HG03139 (cell line): ENCODE data around the gene IFI30.
"Not testable (repeated sequence)": the region's sequence is repeated elsewhere in the genome, so short reads cannot be mapped to it uniquely, and the experiment has no call there.

Source experiments
- ATAC-seq: cut with Tn5 transposase; IDR thresholded peaks from one replicate; pipeline ENCODE4 v1.9.1; 2021; ENCODE audit not compliant: unreplicated experiment

The IFI30 gene

DNA sequence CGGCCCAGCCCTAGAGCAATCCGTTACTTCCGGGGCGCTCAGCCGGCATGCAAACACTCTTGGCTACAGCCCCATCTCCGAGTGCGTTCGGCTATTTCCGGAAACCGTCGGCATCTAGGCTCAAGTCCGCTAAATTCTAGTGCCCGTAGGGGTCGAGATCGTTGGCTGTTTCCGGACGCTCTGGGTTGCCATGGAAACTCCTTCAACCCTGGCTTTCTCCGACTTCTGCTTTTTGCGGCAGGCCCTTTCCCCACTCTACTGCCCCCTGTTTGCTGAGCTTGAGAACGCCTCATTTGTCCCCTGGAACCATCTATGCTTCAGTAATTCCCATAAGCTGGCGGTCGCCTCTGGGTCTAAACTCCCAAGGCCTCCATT is 21.2 kb upstream of the IFI30 start:
- peak; percentile 51 for ATAC-seq

DNA sequence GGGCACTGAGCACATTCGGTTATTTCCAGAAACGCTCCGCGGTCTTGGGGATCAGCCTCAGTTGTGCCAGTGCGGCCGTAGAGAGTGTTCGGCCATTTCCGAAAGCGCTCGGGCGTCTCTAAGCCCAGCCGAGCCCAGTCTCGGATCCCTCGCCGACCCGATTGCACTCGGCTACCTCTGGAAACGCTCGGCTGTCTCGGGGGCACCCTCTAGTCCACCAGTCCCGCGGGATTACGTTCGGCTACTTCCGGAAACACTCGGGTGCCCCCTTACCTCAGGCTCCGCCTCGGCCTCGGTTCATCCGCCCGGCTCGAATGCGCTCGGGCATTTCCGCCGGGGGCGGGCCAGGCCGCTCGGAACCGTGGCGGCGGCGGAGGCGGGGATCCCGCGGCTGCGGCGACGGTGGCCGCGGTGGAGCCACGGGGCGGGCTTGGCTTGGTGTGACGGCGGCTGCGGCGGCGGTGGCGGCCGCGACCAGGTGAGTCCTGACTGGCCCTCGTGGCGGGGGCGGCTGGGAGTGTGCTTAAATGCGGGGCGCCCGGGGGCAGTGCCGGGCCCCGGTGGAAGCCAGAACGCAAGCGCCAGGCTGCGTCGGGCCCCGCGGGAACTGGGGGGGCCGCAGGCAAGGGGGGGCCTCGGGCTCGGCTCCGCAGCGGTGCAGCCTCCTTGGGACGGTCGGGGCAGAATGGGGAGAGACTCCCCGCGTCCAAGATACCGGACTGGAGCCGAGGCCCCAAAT is 20.6 kb upstream of the IFI30 start, which contains the start of gene PIK3R2:
PIK3R2 (plus strand) TSS at position 347 of the 739 bp plus-strand sequence. CDS start 2,717 bp downstream, outside the sequence.
- peak; percentile 58 for ATAC-seq

DNA sequence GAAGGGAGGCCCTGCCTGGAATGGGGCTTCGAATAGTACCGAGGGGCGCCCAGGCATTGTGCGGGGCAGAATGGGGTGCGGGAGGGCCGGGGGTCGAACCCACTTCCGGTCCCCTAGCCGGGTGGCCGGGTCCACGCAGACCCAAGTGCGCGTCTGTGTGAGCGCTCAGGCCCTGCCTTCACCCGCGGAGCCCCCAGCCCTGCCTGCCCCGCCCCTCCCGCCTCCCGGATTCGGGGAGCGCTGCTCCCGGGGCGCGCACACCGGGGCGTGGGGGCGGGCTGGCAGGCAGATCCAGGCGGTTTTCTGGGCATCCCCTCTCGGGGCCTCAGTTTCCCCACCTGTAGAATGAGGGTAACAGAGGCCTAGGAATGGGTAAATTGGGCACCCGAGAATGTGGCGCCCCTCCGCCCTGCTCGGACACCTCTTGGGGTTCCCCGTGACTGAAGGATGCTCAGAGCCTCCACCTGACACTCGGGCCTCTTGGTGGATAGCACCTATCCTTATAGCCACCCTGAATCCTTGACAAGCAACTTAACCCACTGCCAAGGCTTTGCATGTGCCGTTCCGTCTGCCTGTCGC is 20.0 kb upstream of the IFI30 start:
- no peak for ATAC-seq

DNA sequence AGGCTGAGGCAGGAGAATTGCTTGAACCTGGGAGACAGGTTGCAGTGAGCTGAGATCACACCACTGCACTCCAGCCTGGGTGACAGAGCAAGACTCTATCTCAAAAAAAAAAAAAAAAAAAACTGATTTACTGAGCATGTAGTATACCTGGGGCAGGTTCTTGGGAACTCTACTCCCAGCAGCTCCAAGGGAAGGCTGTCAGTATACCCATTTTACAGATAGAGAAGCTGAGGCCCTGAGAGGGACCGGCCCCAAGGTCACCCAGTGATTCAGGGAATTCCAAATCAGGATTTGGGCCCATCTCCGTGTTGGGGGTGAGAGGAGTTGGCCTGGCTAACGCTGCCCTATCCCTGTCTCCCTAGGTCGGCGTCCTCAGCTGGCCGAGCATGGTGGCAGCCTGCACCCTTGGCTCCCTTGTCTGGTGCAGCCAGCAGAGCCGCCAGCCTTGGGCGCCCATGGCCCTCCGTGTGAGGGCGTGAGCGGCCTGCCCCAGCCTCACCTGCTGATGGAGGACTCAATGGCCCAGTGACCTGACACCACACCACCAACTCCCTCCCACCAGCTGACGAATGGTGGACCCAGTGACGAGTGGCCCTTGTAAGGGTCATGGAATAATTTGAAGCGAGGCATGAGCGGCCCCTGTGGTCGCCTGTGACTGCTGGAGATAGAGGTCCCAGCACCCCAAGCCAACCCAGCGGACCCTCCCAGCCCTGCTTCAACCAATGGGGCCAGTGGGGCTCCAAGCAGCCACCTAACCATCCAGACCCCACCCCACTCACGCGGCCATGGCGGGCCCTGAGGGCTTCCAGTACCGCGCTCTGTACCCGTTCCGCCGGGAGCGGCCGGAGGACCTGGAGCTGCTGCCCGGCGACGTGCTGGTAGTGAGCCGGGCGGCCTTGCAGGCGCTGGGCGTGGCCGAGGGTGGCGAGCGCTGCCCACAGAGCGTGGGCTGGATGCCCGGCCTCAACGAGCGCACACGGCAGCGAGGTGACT is 18.2 kb upstream of the IFI30 start:
- ATAC-seq: no peak

DNA sequence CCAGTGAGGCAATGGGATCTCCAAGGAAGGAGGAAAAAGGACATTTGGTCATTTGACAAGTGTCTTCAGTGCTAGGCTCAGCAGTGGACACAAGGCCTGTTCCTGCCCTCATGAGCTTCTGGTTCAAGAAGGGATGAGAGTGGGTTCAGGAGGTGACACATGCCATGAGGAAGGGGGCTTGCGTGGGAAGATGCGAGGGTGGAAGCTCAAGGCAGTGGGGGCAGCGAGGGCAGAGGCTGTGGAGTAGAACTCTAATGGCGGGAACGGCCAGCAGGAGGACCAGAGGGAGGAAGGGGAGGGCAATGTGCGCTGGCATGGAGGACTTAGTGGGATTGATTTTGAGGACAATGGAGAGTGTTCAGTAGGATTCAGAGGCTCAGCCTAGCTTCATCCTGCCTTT is 17.3 kb upstream of the IFI30 start:
- no peak for ATAC-seq

DNA sequence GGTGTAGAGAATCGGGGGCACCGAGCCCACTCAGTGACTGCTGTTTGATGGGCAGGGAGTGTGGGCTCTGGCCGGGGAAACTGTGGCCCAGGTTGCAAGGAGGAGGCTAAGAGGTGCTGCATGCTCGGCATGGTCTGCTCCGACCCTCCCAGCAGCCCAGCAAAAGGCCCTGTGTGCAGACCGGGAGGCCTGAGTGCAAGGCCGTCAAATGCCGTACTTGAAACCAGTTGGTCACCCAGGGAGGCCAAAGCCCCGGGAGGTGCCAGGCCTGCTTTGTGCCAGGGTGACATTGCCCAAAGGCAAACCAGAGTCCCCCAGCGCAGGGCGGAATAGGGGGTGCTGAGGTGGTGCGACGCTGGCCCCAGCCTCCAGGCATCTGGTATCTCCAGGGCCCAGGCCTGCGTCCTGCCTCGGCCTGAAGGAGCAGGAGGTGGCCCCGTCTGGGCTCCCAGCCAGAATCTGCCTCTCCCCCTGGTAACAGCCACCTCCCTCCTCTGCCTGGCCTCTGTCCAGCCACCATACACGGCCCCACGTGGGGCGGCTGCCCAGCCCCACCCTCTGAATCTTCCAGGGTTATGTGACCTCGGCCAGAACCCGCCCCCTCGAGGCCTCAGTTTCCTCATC is 16.7 kb upstream of the IFI30 start:
- ATAC-seq: no peak

DNA sequence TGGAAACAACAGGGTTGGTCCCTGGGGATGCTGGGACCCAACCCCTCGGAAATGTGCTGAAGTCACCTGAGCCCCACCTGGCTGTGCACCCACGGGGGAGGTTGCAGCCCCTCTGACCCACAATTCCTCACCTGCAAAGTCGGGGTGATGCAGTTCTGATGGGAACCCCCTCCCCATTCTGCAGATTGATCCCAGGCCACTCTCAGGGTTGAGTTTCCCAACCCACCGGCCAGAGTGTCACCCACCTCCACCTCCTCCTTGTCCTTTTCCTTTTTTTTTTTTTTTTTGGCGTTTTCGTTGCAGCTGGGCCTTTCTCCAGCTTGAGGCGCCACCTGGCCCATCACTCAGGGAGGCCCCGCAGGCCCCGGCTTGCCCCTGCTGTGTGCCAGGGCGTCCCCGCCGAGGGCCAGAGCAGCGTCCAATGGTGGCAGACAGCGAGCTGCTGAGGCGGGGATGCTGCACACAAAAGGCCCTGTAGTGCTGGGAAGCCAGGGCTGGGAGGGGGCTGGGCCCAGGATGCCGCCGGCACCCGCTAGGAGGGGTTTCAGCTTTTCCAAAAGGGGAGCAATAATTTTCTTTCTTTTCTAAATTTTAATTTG is 16.0 kb upstream of the IFI30 start:
- ATAC-seq: no peak

DNA sequence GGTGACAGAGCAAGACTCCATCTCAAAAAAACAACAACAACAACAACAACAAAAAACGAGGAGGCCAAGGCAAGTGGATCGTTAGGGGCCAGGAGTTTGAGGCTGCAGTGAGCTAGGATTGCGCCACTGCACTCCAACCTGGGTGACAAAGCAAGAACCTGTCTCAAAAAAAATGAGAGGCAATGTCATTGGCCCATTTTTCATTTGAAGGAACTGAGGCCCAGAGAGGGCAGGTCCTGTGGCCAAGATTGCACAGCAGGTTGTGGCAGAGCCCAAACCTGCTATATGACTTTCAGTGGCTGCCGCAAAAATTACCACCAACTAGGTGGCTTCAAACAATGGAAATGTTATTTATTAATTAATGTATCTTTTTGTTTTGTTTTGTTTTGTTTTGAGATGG is 15.1 kb upstream of the IFI30 start:
- ATAC-seq: no peak

DNA sequence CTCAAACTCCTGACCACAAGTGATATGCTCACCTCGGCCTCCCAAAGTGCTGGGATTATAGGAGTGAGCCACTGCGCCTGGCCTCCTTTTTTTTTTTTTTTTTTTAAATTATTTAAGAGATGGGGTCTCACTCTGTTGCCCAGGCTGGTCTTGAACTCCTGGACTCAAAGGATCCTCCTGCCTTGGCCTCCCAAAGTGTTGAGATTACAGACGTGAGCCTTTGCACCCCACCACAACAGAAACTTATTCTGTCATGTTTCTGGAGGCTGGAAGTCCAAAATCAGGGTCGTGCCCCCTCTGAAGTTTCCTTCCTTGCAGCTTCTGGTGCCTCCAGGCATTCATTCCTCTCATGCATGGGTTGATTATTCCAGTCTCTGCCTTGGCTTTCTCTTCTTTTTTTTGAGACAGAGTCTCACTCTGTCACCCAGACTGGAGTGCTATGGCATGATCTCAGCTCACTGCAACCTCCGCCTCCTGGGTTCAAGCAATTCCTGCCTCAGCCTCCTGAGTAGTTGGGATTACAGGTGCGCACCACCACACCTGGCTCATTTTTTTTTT is 14.5 kb upstream of the IFI30 start:
- ATAC-seq: not testable (repeated sequence)

DNA sequence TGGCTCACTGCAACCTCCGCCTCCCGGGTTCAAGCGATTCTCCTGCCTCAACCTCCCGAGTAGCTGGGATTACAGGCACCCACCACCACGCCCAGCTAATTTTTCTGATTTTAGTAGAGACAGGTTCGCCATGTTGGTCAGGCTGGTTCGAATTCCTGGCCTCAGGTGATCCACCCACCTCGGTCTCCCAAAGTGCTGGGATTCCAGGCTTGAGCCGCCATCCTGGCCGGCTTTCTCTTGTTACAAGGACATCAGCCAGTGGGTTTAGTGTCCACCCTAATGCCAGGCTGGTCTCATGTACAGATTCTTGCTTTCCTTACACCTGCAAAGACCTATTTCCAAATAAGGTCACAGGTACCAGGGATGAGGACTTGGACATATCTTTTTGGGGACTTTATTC is 13.8 kb upstream of the IFI30 start:
- no peak for ATAC-seq

DNA sequence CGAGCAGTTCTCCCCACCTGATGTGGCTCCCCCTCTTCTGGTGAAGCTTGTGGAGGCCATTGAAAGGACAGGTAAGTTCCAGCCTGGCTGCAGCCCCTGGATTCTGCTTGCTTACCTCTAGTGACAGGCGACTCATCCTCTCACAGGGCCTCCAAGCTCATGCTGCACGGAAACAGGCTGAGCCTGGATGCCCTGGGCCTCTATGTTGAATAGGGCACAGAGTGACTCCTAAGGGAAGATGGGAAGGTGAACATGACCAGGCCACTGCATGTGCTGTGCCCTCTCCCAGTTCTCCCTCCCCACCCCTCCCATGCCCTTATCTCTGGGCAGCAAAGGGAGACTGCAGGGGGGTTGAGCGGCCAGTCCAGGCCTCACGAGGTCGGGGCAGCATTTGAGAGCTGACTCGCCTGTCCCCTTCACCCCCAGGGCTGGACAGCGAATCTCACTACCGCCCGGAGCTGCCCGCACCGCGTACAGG is 13.1 kb upstream of the IFI30 start:
- no peak for ATAC-seq

DNA sequence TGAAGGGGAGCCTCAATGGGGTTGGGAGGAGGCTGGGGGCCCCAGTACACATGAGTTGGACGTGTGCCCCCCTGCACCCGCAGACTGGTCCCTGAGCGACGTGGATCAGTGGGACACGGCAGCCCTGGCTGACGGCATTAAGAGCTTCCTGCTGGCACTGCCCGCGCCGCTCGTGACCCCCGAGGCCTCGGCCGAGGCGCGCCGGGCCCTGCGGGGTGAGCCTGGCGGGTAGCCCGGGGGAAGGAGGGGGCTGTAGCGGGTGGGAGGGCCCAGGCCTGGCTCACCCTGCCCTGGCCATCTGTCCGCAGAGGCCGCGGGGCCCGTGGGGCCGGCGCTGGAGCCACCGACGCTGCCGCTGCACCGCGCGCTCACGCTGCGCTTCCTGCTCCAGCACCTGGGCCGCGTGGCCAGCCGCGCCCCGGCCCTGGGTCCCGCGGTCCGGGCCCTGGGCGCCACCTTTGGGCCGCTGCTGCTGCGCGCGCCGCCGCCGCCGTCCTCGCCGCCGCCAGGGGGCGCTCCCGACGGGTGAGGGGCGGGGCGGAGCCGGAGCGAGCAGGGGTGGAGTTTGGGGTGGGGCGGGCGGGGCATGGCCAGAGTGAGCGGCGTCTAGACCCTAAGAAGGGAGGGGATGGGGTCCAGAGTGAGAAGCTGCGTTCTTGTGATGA is 12.5 kb upstream of the IFI30 start:
- ATAC-seq: peak; percentile 56

DNA sequence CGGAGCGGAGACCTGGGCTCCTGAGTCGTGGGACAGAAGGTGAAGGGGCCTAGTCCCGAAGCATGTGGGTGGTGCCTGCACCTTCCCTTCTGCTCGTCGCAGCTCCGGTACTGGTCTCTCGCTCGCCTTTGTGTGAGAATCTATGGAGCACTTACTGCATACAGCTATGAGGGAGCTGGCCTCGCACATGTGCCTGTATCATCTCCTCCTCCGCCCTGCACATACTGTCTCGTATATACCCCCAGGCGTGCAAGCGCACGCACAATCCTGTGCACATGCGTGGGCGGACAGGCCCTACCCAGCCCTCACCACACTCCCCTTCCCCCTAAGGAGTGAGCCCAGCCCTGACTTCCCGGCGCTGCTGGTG is 12.0 kb upstream of the IFI30 start:
- no peak for ATAC-seq

DNA sequence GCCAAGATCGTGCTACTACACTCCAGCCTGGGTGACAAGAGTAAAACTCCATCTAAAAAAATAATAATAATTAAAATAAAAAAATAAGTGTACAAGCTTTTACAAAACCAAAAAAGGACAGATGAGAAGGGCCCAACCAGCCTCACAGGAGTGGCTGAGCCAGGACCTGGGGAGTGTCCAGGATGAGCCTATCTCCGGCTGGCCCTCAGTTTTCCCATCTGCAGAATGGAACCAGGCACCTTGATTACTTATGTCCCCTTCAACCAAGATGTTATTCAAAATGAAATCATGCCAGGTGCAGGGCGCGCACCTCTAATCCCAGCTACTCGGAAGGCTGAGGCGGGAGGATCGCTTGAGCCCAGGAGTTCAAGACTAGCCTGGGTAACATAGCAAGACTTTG is 9.5 kb upstream of the IFI30 start:
- ATAC-seq: no peak

DNA sequence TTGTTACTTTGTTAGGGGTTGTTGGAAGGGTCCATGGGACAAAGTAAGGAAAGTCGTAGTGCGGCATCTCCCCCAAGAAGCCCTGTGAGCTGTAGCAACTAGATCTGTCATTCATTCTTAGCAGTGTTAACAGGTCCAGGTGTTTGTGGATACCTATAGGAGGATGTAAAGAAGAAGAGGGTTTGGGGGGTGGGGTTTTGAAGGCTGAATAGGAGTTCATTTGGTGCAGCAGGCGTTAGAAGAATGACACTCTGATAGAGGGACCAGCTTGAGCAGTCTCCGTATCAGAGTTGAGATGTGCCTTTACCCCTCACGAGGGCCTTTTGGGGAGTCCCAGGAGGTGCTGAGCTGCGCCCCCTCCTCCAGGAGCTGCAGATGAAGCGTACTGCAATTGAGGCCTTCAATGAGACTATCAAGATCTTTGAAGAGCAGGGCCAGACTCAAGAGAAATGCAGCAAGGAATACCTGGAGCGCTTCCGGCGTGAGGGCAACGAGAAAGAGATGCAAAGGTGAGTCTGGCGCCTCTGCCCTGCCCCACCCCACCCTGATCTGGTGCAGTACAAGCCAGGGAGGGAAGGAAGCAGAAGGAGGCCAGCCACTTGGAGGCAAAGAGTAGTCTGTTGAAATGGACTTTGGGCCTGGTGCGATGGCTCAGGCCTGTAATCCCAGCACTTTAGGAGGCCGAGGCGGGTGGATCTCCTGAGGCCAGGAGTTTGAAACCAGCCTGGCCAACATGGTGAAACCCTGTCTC is 7.6 kb upstream of the IFI30 start:
- ATAC-seq: no peak

DNA sequence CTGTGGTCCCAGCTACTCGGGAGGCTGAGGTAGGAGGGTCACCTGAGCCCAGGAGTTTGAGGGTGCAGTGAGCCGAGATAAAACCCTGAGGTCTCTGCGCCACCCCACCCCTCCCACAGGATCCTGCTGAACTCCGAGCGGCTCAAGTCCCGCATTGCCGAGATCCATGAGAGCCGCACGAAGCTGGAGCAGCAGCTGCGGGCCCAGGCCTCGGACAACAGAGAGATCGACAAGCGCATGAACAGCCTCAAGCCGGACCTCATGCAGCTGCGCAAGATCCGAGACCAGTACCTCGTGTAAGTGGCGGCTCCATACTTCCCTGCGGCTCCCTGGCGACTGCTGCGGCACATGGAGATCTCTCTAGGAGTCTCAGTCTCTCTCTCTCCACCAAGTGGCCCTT is 6.6 kb upstream of the IFI30 start:
- ATAC-seq: no peak

DNA sequence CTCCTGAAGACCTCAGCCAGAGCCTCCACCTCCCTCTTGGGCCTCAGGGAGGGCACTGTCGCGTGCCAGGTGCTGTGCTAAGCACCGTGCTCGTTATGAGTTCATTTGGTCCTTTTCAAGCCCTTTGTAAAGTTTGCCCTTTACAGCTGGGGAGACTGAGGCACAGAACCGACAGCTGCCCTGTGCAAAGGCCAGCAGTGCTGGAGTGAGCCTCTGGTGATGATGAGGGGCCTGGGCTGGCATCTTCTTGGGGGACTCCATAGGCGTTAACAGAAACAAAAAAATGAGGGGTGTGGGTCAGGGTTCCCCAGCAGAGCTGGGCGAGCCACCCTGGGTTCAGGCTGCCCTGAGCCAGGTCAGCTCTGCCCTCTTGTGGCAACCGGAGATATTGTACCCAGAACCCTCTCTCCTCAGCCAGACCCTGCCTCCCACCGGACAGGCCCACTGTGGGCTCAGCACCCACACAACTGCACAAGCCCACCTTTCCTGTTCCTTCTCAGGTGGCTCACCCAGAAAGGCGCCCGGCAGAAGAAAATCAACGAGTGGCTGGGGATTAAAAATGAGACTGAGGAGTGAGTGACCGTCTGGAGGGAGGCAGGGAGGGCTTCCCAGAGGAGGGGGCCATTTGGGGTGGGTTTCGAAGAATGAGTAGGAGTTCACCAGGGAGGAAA is 5.5 kb upstream of the IFI30 start:
- ATAC-seq: no peak

DNA sequence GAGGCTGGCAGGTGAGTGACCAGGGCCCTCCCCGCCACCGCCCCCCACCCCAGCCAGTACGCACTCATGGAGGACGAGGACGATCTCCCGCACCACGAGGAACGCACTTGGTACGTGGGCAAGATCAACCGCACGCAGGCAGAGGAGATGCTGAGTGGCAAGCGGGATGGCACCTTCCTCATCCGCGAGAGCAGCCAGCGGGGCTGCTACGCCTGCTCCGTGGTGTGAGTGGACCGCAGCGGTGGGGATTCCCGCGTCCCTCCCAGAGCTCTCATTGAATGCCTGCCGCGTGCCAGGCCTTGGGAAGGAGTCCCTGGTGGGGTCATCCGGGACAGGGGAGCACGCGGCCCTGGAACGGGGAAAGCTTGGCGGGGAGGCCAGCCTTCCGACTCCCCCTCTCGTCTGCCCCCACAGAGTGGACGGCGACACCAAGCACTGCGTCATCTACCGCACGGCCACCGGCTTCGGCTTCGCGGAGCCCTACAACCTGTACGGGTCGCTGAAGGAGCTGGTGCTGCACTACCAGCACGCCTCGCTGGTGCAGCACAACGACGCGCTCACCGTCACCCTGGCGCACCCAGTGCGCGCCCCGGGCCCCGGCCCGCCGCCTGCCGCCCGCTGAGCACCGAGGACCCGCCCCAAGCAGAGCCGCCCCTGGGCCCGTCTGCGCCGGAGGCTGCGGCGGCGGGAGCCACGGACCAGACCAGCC is 4.8 kb upstream of the IFI30 start:
- no peak for ATAC-seq
